Measurements from ENCODE around the gene GLYAT.

GLYAT gene

GRCh38 chr11:58776891-58777710 lies 45.4 kb upstream of the GLYAT start:
- H3K9ac ChIP-seq (ENCODE audit: low read length), result no peak overlapping the region
- peaks cover 4% of the 10 kb centered on the region; the same call in 1 of the 2 replicates for H3K27me3 ChIP-seq (ENCODE audit: low read length)
- no peaks in the 10 kb centered on the region for H3K36me3 ChIP-seq (ENCODE audit: low read length)
- no peak overlapping the region for H3K4me2 ChIP-seq (ENCODE audit: low read depth, low read length, poor library complexity, severe bottlenecking)
- H3K79me2 ChIP-seq (ENCODE audit: insufficient read depth, low read length), result no peaks in the 10 kb centered on the region
- H3K9me3 ChIP-seq (ENCODE audit: insufficient read depth, low read length), result no peaks in the 10 kb centered on the region
- H4K20me1 ChIP-seq (ENCODE audit: low read depth, low read length), result no peaks in the 10 kb centered on the region
- H3K9me2 ChIP-seq (replicated peaks; ENCODE audit: insufficient read depth, low read length), result no peaks in the 10 kb centered on the region
- H3K4me3 ChIP-seq (ENCODE audit: insufficient read depth, low read length, poor library complexity, severe bottlenecking), result no peak overlapping the region
- no peak for TF ChIP-seq EZH2phosphoT487 (conservative IDR thresholded peaks at IDR 0.05; ENCODE audit: low read length)
- H3F3A ChIP-seq (ENCODE audit: insufficient read depth), result no peaks in the 10 kb centered on the region
- H3K27ac ChIP-seq (ENCODE audit: low read depth, low read length), result no peak overlapping the region
- H2AFZ ChIP-seq (ENCODE audit: low read depth, low read length, severe bottlenecking), result no peak overlapping the region

- no peaks in the 10 kb centered on the region for H3F3A ChIP-seq (ENCODE audit: insufficient read depth)
- no peaks in the 10 kb centered on the region for H3K9me3 ChIP-seq (ENCODE audit: insufficient read depth, low read length)
- H3K36me3 ChIP-seq (ENCODE audit: low read length), result no peaks in the 10 kb centered on the region
- H3K4me3 ChIP-seq (ENCODE audit: insufficient read depth, low read length, poor library complexity, severe bottlenecking), result no peak overlapping the region
- H3K4me2 ChIP-seq (ENCODE audit: low read depth, low read length, poor library complexity, severe bottlenecking), result no peak overlapping the region
- no peak overlapping the region for H3K9ac ChIP-seq (ENCODE audit: low read length)
- TF ChIP-seq EZH2phosphoT487 (conservative IDR thresholded peaks at IDR 0.05; ENCODE audit: low read length), result no peak
- TF ChIP-seq CTCF (IDR thresholded peaks at IDR 0.05; ENCODE audit: insufficient read depth, low read length, poor library complexity, severe bottlenecking), result no peak
- H3K27ac ChIP-seq (ENCODE audit: low read depth, low read length), result no peak overlapping the region
- no peaks in the 10 kb centered on the region for H4K20me1 ChIP-seq (ENCODE audit: low read depth, low read length)
- no peaks in the 10 kb centered on the region for H3K9me2 ChIP-seq (replicated peaks; ENCODE audit: insufficient read depth, low read length)
- H3K27me3 ChIP-seq (ENCODE audit: low read length), result peaks cover 4% of the 10 kb centered on the region; the same call in 1 of the 2 replicates
- H3K79me2 ChIP-seq (ENCODE audit: insufficient read depth, low read length), result no peaks in the 10 kb centered on the region
- no peak overlapping the region for H2AFZ ChIP-seq (ENCODE audit: low read depth, low read length, severe bottlenecking)
Measured at GRCh38 chr11:58775066-58775708, 43.4 kb upstream of the GLYAT start.

- no peak overlapping the region for H3K4me3 ChIP-seq (ENCODE audit: insufficient read depth, low read length, poor library complexity, severe bottlenecking)
Measured at GRCh38 chr11:58774164-58774593, 42.4 kb upstream of the GLYAT start.

More at GRCh38 chr11:58774164-58774593, 42.4 kb upstream of the GLYAT start:
- Histone ChIP-seq H2AFZ (ENCODE audit: low read depth, low read length, severe bottlenecking) (no peak overlapping the region), H3K79me2 (ENCODE audit: insufficient read depth, low read length) (no peaks in the 10 kb centered on the region), H3K9me3 (ENCODE audit: insufficient read depth, low read length) (no peaks in the 10 kb centered on the region), H4K20me1 (ENCODE audit: low read depth, low read length) (no peaks in the 10 kb centered on the region), H3K9ac (ENCODE audit: low read length) (no peak overlapping the region), H3F3A (ENCODE audit: insufficient read depth) (no peaks in the 10 kb centered on the region), H3K27me3 (ENCODE audit: low read length) (peaks cover 4% of the 10 kb centered on the region; the same call in 1 of the 2 replicates), H3K9me2 (replicated peaks; ENCODE audit: insufficient read depth, low read length) (no peaks in the 10 kb centered on the region), H3K27ac (ENCODE audit: low read depth, low read length) (no peak overlapping the region), H3K36me3 (ENCODE audit: low read length) (no peaks in the 10 kb centered on the region), H3K4me2 (ENCODE audit: low read depth, low read length, poor library complexity, severe bottlenecking) (no peak overlapping the region)
- TF ChIP-seq CTCF (IDR thresholded peaks at IDR 0.05; ENCODE audit: insufficient read depth, low read length, poor library complexity, severe bottlenecking) (no peak), EZH2phosphoT487 (conservative IDR thresholded peaks at IDR 0.05; ENCODE audit: low read length) (no peak)

All from SU-DHL-6 (cell line).